RWPE2 (cell line): ENCODE results near the gene NAP1L4.

Source experiments
- ATAC-seq: fragments of 200-7000 bp; cut with Tn5 transposase; 3 replicates; pipeline ENCODE4 v1.9.1; 2021; ENCODE audit warnings: low read depth
- DNase-seq: peaks from one replicate; pipeline ENCODE4 v3.0.0-alpha.2; 2020; ENCODE audit warnings: low spot score
- H3K27ac ChIP-seq: fragments of 450-650 bp; 2 replicates; pipeline ENCODE4 v1.5.1; 2017; ENCODE audit warnings: mild to moderate bottlenecking; ENCODE audit not compliant: poor library complexity, severe bottlenecking
- H3K27me3 ChIP-seq: fragments of 250-450 bp; sonication (Bioruptor Pico); 2 replicates; pipeline ENCODE4 v1.5.1; 2021; ENCODE audit warnings: mild to moderate bottlenecking, moderate library complexity; ENCODE audit not compliant: insufficient read depth, poor library complexity, severe bottlenecking
- H3K36me3 ChIP-seq: fragments of 250-450 bp; sonication (Bioruptor Pico); 2 replicates; pipeline ENCODE4 v1.5.1; 2020; ENCODE audit warnings: low read depth, mild to moderate bottlenecking, moderate library complexity
- H3K4me1 ChIP-seq: fragments of 250-450 bp; sonication (Bioruptor Pico); 2 replicates; pipeline ENCODE4 v1.5.1; 2021; ENCODE audit warnings: mild to moderate bottlenecking, moderate library complexity; ENCODE audit not compliant: insufficient read depth, poor library complexity, severe bottlenecking
- H3K4me3 ChIP-seq: fragments of 250-450 bp; sonication (Bioruptor Pico); 2 replicates; pipeline ENCODE4 v1.5.1; 2021; ENCODE audit warnings: mild to moderate bottlenecking, moderate library complexity; ENCODE audit not compliant: severe bottlenecking
- H3K9me3 ChIP-seq: fragments of 250-450 bp; sonication (Bioruptor Pico); 2 replicates; pipeline ENCODE4 v1.5.1; 2021; ENCODE audit warnings: mild to moderate bottlenecking, moderate library complexity; ENCODE audit not compliant: severe bottlenecking
- TF ChIP-seq, protein P1 (sequence below): fragments of 450-650 bp; IDR thresholded peaks from one replicate; pipeline ENCODE4 v1.5.1; 2017; ENCODE audit warnings: mild to moderate bottlenecking, moderate library complexity; ENCODE audit not compliant: poor library complexity, severe bottlenecking

NAP1L4 gene

DNA sequence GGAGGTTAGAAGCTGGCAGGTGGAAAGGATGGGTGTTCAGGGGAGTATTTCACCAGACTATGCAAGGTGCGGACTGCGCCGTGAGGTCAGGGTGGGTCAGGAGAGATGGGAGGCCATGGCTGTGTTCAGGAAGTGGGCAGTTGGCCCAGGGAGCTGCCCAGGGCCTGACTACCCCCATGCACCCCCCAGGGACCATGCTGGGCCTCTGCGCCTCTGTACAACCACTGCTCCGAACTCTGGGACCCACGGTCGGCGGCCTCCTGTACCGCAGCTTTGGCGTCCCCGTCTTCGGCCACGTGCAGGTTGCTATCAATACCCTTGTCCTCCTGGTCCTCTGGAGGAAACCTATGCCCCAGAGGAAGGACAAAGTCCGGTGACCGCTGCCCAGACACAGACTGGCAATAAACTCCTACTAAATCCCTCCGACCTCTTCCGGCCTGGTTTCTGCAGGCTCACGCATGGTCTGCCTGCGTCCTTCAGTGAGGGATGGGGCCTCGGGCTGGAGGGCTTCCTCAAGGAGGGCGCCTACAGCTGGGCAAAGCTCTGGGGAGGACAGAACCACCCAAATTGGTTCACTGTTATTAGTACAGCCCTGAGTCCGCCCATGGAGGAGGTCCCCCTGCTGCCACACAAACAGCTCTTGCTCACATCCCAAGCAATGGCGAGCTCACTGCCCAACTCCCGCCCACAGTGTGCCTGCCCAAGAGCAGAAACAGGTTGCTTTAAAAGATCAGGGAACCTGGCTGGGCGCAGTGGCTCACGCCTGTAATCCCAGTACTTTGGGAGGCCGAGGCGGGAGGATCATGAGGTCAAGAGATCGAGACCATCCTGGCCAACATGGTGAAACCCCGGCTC is 67.1 kb downstream of the NAP1L4 start:
- peaks cover 22% of the 10 kb centered on the region for H3K36me3 ChIP-seq
- peaks cover 2% of the 10 kb centered on the region for H3K4me1 ChIP-seq
- H3K27me3 ChIP-seq: no peaks in the 10 kb centered on the region
- H3K9me3 ChIP-seq: no peaks in the 10 kb centered on the region
- H3K4me3 ChIP-seq: no peak overlapping the region
- TF ChIP-seq, protein P1, sequence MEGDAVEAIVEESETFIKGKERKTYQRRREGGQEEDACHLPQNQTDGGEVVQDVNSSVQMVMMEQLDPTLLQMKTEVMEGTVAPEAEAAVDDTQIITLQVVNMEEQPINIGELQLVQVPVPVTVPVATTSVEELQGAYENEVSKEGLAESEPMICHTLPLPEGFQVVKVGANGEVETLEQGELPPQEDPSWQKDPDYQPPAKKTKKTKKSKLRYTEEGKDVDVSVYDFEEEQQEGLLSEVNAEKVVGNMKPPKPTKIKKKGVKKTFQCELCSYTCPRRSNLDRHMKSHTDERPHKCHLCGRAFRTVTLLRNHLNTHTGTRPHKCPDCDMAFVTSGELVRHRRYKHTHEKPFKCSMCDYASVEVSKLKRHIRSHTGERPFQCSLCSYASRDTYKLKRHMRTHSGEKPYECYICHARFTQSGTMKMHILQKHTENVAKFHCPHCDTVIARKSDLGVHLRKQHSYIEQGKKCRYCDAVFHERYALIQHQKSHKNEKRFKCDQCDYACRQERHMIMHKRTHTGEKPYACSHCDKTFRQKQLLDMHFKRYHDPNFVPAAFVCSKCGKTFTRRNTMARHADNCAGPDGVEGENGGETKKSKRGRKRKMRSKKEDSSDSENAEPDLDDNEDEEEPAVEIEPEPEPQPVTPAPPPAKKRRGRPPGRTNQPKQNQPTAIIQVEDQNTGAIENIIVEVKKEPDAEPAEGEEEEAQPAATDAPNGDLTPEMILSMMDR: no peak
- no peak for ATAC-seq
- DNase-seq: no peak
- H3K27ac ChIP-seq: no peak overlapping the region

DNA sequence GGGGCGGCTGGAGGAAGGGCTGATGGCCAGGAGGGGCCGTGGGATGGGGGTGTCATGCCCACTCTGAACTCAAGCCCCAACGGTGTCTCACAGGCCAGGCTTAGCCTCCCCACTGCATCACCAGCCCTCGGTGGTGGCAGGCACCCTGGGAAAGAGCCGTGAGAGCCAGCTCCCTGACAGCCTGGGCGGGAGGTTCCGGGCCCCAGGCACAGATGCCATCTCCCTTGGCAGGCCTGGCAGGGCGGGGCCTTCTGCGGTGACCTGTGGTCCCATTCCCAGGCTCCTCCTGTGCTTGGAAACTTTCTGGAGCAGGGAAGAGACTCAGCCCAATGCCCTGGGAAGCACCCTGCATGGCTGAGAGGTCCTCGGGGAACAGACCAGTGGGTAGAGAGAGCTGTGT is 67.7 kb downstream of the NAP1L4 start:
- Histone ChIP-seq H3K27me3 (no peaks in the 10 kb centered on the region), H3K36me3 (peaks cover 22% of the 10 kb centered on the region), H3K27ac (no peak overlapping the region), H3K4me3 (no peak overlapping the region), H3K4me1 (peaks cover 2% of the 10 kb centered on the region), H3K9me3 (no peaks in the 10 kb centered on the region)
- ATAC-seq (peak; percentile 6; the same call in 2 of the 3 replicates), DNase-seq (no peak)
- TF ChIP-seq, protein P1: no peak

DNA sequence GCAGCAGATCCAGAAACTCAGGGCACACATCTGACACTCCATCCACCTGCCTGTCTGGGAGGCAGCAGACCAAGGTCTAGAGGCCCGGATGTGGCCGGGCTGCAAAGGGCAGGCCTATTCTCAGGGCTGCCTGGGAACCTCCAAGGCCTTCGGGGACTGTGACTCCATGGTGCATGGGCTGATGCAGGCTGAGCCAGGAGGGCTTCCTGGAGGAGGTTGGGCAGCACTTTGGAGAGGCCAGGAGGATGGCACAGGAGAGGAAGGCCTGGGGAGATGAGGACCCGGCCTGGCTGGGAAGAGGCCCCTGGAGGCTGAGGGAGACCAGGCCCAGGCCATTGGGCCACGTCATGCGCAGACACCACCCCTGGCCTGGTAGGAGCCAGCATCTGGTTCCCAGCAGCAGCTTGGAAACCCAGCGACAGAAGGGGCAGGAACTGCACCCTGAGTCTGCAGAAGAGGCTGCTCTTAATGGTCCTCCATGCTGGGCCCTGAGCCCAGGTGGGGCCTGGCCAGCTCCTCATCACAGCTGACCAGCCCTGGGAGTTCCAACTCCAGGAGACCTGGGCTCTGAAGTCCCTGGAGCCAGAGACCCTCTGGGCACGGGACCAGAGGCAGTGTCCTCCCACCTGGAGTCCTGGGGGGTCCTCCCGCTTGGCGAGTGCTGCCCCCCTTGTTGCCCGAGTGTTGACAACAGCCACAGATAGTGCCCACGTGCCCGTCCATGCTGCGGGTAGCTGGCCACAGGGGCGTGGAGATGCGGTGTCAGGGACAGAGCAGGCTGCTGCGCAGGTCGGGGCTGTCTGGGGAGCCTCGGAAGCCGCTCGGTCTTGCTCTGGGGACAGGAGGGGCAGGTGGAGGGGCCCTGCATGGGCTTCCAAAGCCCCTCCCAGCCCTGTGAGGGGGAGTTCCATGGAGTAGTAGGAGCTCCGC is 68.4 kb downstream of the NAP1L4 start:
- H3K27me3 ChIP-seq: no peaks in the 10 kb centered on the region
- ATAC-seq (no peak), DNase-seq (no peak)
- H3K9me3 ChIP-seq: no peaks in the 10 kb centered on the region
- H3K36me3 ChIP-seq: peaks cover 22% of the 10 kb centered on the region
- H3K4me1 ChIP-seq: peaks cover 2% of the 10 kb centered on the region
- TF ChIP-seq, protein P1: no peak
- H3K4me3 ChIP-seq: no peak overlapping the region
- H3K27ac ChIP-seq: no peak overlapping the region

DNA sequence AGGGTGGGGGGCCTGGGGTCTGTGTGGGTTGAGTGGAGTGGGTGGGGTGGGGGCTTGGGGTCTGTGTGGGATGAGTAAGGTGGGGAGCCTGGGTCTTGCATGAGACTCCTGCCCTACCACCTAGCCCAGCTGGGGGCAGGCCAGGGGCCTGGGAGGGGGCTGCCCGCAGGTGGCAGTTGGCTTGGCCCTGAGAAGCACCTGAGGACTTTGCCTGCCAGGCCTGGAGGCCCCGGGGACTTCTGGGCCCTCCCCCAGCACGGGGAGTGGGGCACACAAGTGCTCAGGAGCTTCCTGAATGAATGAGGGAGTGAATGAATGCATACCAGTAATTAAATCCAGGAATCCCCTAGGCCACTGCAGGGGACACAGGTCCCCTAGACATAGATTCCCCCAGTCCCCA is 69.5 kb downstream of the NAP1L4 start:
- Histone ChIP-seq H3K27me3 (no peaks in the 10 kb centered on the region), H3K9me3 (no peaks in the 10 kb centered on the region), H3K4me3 (no peak overlapping the region), H3K36me3 (peaks cover 12% of the 10 kb centered on the region), H3K4me1 (peaks cover 2% of the 10 kb centered on the region), H3K27ac (no peak overlapping the region)
- no peak for ATAC-seq
- no peak for DNase-seq
- TF ChIP-seq, protein P1: no peak
